ENCODE measurements around the gene NFE2L3. TPM values are rescaled to one million over a fixed set of nuclear protein-coding genes. Genes with fewer than 3 reads are reported as not detected.

The NFE2L3 gene
- total and polyA plus RNA-seq, 9 of the 15 experiments (the other 6 are each of a cell fraction or from before 2014, with no cell fraction given), result 2.9 to 16.9 (median 12.4) TPM

DNA sequence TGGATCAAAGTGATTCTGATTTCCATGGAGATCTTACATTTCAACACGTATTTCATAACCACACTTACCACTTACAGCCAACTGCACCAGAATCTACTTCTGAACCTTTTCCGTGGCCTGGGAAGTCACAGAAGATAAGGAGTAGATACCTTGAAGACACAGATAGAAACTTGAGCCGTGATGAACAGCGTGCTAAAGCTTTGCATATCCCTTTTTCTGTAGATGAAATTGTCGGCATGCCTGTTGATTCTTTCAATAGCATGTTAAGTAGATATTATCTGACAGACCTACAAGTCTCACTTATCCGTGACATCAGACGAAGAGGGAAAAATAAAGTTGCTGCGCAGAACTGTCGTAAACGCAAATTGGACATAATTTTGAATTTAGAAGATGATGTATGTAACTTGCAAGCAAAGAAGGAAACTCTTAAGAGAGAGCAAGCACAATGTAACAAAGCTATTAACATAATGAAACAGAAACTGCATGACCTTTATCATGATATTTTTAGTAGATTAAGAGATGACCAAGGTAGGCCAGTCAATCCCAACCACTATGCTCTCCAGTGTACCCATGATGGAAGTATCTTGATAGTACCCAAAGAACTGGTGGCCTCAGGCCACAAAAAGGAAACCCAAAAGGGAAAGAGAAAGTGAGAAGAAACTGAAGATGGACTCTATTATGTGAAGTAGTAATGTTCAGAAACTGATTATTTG lies 33.3 kb downstream of the NFE2L3 start (continued):
- TF ChIP-seq CTBP1 (IDR thresholded peaks at IDR 0.05; ENCODE audit: borderline replicate concordance) (no peak), AFF1 (IDR thresholded peaks at IDR 0.05; ENCODE audit: low read depth in 1 of 2, partially characterized antibody in 2 of 2) (no peak), TRIM28 (IDR thresholded peaks at IDR 0.05) (no peak), ZNF408 (CRISPR knock-in tag; IDR thresholded peaks at IDR 0.05; ENCODE audit: low read depth) (no peak), PHTF2 (CRISPR knock-in tag; IDR thresholded peaks at IDR 0.05) (no peak), BDP1 (IDR thresholded peaks at IDR 0.05; ENCODE audit: insufficient read depth, insufficient read length) (no peak)

DNA sequence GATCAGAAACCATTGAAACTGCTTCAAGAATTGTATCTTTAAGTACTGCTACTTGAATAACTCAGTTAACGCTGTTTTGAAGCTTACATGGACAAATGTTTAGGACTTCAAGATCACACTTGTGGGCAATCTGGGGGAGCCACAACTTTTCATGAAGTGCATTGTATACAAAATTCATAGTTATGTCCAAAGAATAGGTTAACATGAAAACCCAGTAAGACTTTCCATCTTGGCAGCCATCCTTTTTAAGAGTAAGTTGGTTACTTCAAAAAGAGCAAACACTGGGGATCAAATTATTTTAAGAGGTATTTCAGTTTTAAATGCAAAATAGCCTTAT lies 33.8 kb downstream of the NFE2L3 start:
- Histone ChIP-seq H3K9me3 (replicated peaks; ENCODE audit: control insufficient read depth, insufficient read depth, low read depth, low read length) (no peaks in the 10 kb centered on the region), H3K9me1 (ENCODE audit: control insufficient read depth, insufficient read depth, low read length) (no peaks in the 10 kb centered on the region), H3K79me2 (ENCODE audit: control insufficient read depth, insufficient read depth, low read length) (peaks cover 2% of the 10 kb centered on the region; the same call in 2 of the 3 replicates), H3K4me3 (no peak overlapping the region), H3K9ac (ENCODE audit: insufficient read depth in 1 of 2, low read depth in 2 of 2, low read length in 2 of 2) (no peak overlapping the region), H3K27ac (ENCODE audit: extremely low read depth, low read depth, low read length) (no peak overlapping the region; the same call in 2 of the 3 replicates), H3K4me1 (replicated peaks in 1 of 2; ENCODE audit: control insufficient read depth in 2 of 2, insufficient read depth in 2 of 2, low read length in 2 of 2) (peaks cover 11 to 43% of the 10 kb centered on the region in 2 experiments), H4K20me1 (replicated peaks; ENCODE audit: control insufficient read depth, insufficient read depth, low read length) (peaks cover 6% of the 10 kb centered on the region; the same call in 1 of the 2 replicates), H3K27me3 (ENCODE audit: control insufficient read depth in 2 of 2, insufficient read depth in 2 of 2, low read length in 2 of 2) (no peaks in the 10 kb centered on the region), H3K4me2 (ENCODE audit: insufficient read depth, low read length) (no peak overlapping the region), H3K36me3 (ENCODE audit: control insufficient read depth, insufficient read depth, low read length) (peaks cover 34% of the 10 kb centered on the region), H2AFZ (ENCODE audit: low read depth, low read length) (no peak overlapping the region)
- POLR2A ChIA-PET, result interaction anchor here (1.0 to 1.7 kb wide), 5 partner anchors 9 to 185 kb away, joined by 3 to 7 read pairs (median 5); partner anchors contain the start of gene NFE2L3
- ATAC-seq (no peak), DNase-seq (ENCODE audit: extremely low read depth in 1 of 4, low spot score in 3 of 4) (no peak), FAIRE-seq (no peak)
- BruUV-seq (replicated peaks), result no TSS peak
- in situ Hi-C loops (cut with MboI), result no loop called here
- intact Hi-C loops (cut with micrococcal nuclease), result loop anchor here (2.0 kb wide), 1 partner anchor 33 kb away; the partner anchor contains the start of gene NFE2L3
- 71% methylated on average over 1 of the region's 1 CpG for WGBS (ENCODE audit: insufficient coverage, low coverage, missing lambda C conversion rate)
- CTCF ChIA-PET (ENCODE audit: low intra/inter-chr PET ratio), result no interaction called here
- TF ChIP-seq CAMTA2 (CRISPR knock-in tag; conservative IDR thresholded peaks at IDR 0.05) (no peak), MXI1 (IDR thresholded peaks at IDR 0.05; ENCODE audit: low read depth, low read length) (no peak), ZBTB11 (CRISPR knock-in tag; IDR thresholded peaks at IDR 0.05) (0 out of 6 replicates have a peak, but pooled peaks of 1 of the 3 experiments have one; percentile 21)
- TF ChIP-seq, protein P1, sequence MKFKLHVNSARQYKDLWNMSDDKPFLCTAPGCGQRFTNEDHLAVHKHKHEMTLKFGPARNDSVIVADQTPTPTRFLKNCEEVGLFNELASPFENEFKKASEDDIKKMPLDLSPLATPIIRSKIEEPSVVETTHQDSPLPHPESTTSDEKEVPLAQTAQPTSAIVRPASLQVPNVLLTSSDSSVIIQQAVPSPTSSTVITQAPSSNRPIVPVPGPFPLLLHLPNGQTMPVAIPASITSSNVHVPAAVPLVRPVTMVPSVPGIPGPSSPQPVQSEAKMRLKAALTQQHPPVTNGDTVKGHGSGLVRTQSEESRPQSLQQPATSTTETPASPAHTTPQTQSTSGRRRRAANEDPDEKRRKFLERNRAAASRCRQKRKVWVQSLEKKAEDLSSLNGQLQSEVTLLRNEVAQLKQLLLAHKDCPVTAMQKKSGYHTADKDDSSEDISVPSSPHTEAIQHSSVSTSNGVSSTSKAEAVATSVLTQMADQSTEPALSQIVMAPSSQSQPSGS (CRISPR knock-in tag; IDR thresholded peaks at IDR 0.05), result no peak
